Endothelial cell of umbilical vein (primary cell): Measurements from ENCODE around the gene DDR2.
A peak's percentile ranks its signal among the peaks of the same experiment; 100 is the strongest.

Experiments
- EZH2 ChIP-seq: IDR thresholded peaks from 2 replicates; pipeline ENCODE4 v1.6.1; 2012; ENCODE audit warnings: borderline replicate concordance, low read depth, mild to moderate bottlenecking, moderate library complexity, low read length, inconsistent platforms; ENCODE audit not compliant: severe bottlenecking
- JUN ChIP-seq: IDR thresholded peaks from 2 replicates; pipeline ENCODE4 v1.6.1; 2011; ENCODE audit warnings: borderline replicate concordance, low read depth; ENCODE audit not compliant: insufficient read length, insufficient read depth
- POLR2A ChIP-seq: IDR thresholded peaks from 2 replicates; pipeline ENCODE4 v1.6.1; 2012; ENCODE audit warnings: low read depth, mild to moderate bottlenecking, control low read depth, low read length
- POLR2AphosphoS5 ChIP-seq: IDR thresholded peaks from 2 replicates; pipeline ENCODE4 v1.6.1; 2012; ENCODE audit warnings: low read depth, mild to moderate bottlenecking, control low read depth, low read length, moderate library complexity; ENCODE audit not compliant: insufficient read depth
- TF ChIP-seq, protein P1 (sequence below): IDR thresholded peaks from 2 replicates; pipeline ENCODE4 v1.6.1; 2011; ENCODE audit not compliant: insufficient read depth, insufficient read length
- TF ChIP-seq, protein P2 (sequence below), 2 donors: IDR thresholded peaks; 1 replicate in 1 of 2; 2 replicates in 1 of 2; pipeline ENCODE4 v1.5.1; 2011; ENCODE audit warnings: low read length in 2 of 2, mild to moderate bottlenecking in 2 of 2, moderate library complexity in 2 of 2, control low read depth in 1 of 2, inconsistent platforms in 1 of 2, low read depth in 1 of 2; ENCODE audit not compliant: insufficient read depth in 1 of 2; ENCODE audit errors: extremely low read depth in 1 of 2

- TF ChIP-seq POLR2A: peak; percentile 25
- TF ChIP-seq, protein P1, sequence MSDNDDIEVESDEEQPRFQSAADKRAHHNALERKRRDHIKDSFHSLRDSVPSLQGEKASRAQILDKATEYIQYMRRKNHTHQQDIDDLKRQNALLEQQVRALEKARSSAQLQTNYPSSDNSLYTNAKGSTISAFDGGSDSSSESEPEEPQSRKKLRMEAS: no peak
- no peak for TF ChIP-seq EZH2
- TF ChIP-seq, protein P2, sequence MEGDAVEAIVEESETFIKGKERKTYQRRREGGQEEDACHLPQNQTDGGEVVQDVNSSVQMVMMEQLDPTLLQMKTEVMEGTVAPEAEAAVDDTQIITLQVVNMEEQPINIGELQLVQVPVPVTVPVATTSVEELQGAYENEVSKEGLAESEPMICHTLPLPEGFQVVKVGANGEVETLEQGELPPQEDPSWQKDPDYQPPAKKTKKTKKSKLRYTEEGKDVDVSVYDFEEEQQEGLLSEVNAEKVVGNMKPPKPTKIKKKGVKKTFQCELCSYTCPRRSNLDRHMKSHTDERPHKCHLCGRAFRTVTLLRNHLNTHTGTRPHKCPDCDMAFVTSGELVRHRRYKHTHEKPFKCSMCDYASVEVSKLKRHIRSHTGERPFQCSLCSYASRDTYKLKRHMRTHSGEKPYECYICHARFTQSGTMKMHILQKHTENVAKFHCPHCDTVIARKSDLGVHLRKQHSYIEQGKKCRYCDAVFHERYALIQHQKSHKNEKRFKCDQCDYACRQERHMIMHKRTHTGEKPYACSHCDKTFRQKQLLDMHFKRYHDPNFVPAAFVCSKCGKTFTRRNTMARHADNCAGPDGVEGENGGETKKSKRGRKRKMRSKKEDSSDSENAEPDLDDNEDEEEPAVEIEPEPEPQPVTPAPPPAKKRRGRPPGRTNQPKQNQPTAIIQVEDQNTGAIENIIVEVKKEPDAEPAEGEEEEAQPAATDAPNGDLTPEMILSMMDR (IDR thresholded peaks at IDR 0.05; ENCODE audit: extremely low read depth in 1 of 2, insufficient read depth in 1 of 2, low read depth in 1 of 2, low read length in 2 of 2): peak in 1 of 2 donors; percentile 36
- TF ChIP-seq POLR2AphosphoS5: no peak
- TF ChIP-seq JUN: no peak
Observed at GRCh38 chr1:162633081-162633762, 958 bp downstream of the DDR2 start.
